Measurements from ENCODE around the gene BTBD19. TPM values are rescaled to one million over a fixed set of nuclear protein-coding genes. Genes with fewer than 3 reads are reported as not detected.

The BTBD19 gene
- total RNA-seq, 1 experiment from 2014 or later = 11.6 TPM

- TF ChIP-seq FOSL1 (IDR thresholded peaks at IDR 0.05; ENCODE audit: low read depth) = no peak
- TF ChIP-seq, protein P1, sequence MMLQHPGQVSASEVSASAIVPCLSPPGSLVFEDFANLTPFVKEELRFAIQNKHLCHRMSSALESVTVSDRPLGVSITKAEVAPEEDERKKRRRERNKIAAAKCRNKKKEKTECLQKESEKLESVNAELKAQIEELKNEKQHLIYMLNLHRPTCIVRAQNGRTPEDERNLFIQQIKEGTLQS (IDR thresholded peaks at IDR 0.05) = no peak
- TF ChIP-seq JUND (IDR thresholded peaks at IDR 0.05) = no peak
- no peak for TF ChIP-seq RAD21 (IDR thresholded peaks at IDR 0.05; ENCODE audit: low read depth)
- no peak for TF ChIP-seq REST (IDR thresholded peaks at IDR 0.05; ENCODE audit: low read depth)
- TF ChIP-seq CTCF (IDR thresholded peaks at IDR 0.05 in 2 of 3, conservative IDR thresholded peaks at IDR 0.05 in 1 of 3; ENCODE audit: borderline replicate concordance in 1 of 3, insufficient read depth in 1 of 3, low read depth in 2 of 3, low read length in 2 of 3) = no peak
- TF ChIP-seq SRF (IDR thresholded peaks at IDR 0.05; ENCODE audit: low read depth) = no peak
Observed at GRCh38 chr1:44806704-44807363, 1.5 kb upstream of the BTBD19 start, which contains the start of gene DYNLT4 (continued).

Measured in HCT116 (cell line).